ENCODE measurements around the gene PTGER4. TPM values are rescaled to one million over a fixed set of nuclear protein-coding genes. Genes with fewer than 3 reads are reported as not detected.

The PTGER4 gene
- total RNA-seq, 1 donor from 2014 or later, result 48.3 TPM

DNA sequence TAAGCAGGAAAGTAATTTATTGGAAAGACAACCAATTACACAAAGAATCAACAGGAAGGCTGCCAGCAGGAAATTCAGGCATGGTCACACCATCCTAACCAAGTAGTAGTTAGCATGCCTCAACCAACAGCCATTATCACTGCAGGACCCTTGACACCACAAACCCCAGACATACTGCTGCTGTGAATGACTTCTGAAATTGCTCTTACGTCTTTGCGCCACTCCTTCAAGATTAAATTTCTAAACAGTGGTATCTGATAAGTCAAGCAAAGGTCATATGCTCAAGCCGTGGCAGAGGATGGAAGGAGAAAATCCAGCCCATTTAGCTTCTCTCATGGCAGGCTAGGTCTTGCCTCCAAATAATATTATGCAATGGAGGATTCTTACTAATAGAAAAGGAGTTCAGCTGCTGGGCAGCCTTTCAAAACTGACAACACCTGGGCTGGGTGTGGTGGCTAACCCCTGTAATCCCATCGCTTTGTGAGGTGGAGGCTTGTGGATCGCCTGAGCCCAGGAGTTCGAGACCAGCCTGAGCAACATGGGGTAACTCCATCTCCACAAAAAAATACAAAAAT lies 5.0 kb upstream of the PTGER4 start:
- H3K4me1 ChIP-seq, result no peaks in the 10 kb centered on the region
- intact Hi-C loops (cut with DNase I), result loop anchor here (5.0 kb wide), 1 partner anchor 163 kb away; the partner anchor contains the start of gene RPL37
- H3K9me3 ChIP-seq, result no peaks in the 10 kb centered on the region
- no peak overlapping the region for H3K27ac ChIP-seq
- H3K36me3 ChIP-seq, result no peaks in the 10 kb centered on the region
- no peak overlapping the region for H3K4me3 ChIP-seq
- TF ChIP-seq, protein P1, sequence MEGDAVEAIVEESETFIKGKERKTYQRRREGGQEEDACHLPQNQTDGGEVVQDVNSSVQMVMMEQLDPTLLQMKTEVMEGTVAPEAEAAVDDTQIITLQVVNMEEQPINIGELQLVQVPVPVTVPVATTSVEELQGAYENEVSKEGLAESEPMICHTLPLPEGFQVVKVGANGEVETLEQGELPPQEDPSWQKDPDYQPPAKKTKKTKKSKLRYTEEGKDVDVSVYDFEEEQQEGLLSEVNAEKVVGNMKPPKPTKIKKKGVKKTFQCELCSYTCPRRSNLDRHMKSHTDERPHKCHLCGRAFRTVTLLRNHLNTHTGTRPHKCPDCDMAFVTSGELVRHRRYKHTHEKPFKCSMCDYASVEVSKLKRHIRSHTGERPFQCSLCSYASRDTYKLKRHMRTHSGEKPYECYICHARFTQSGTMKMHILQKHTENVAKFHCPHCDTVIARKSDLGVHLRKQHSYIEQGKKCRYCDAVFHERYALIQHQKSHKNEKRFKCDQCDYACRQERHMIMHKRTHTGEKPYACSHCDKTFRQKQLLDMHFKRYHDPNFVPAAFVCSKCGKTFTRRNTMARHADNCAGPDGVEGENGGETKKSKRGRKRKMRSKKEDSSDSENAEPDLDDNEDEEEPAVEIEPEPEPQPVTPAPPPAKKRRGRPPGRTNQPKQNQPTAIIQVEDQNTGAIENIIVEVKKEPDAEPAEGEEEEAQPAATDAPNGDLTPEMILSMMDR (IDR thresholded peaks at IDR 0.05), result no peak
- no peak for DNase-seq (ENCODE audit: low spot score in 2 of 2)
- no peaks in the 10 kb centered on the region for H3K27me3 ChIP-seq

DNA sequence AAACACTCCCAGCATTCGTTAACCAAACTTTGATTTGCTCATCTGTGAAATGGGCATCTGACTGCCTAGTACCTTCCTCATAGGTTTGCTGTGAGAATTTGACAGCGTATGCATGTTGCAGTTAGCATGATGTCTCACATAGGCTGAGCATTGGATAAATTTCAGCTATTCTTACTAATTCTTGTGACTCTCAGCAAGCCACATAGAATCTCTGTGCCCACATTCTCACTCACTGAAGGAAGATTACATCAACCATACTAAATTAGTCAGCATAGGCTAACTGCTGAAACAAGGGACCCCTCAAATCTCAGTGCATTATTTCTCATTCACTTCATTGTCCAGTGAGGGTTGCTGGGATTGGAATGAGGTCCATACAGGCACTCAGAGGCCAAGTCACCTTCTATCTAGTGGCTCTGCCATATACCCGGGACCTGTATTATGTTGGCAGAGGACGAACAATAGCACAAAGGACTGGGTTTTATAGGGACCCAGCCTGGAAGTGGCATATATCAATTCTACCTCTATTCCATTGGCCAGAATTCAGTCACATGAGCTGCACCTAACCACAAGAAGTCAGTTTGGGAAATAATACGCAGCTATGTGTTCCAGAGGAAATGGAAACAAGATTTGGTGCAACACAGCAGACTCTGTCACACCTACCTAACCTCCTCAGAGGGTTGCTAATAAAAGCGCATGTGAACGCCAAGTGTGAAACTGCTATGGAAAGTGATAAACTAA lies 4.2 kb upstream of the PTGER4 start:
- H3K27ac ChIP-seq, result no peak overlapping the region
- no peak overlapping the region for H3K4me3 ChIP-seq
- no peak for DNase-seq (ENCODE audit: low spot score in 2 of 2)
- H3K27me3 ChIP-seq, result no peaks in the 10 kb centered on the region
- H3K36me3 ChIP-seq, result no peaks in the 10 kb centered on the region
- no peaks in the 10 kb centered on the region for H3K9me3 ChIP-seq
- TF ChIP-seq, protein P1 (IDR thresholded peaks at IDR 0.05), result no peak
- no peaks in the 10 kb centered on the region for H3K4me1 ChIP-seq
- intact Hi-C loops (cut with DNase I), result loop anchor here (5.0 kb wide), 1 partner anchor 162 kb away; the partner anchor contains the start of gene RPL37

DNA sequence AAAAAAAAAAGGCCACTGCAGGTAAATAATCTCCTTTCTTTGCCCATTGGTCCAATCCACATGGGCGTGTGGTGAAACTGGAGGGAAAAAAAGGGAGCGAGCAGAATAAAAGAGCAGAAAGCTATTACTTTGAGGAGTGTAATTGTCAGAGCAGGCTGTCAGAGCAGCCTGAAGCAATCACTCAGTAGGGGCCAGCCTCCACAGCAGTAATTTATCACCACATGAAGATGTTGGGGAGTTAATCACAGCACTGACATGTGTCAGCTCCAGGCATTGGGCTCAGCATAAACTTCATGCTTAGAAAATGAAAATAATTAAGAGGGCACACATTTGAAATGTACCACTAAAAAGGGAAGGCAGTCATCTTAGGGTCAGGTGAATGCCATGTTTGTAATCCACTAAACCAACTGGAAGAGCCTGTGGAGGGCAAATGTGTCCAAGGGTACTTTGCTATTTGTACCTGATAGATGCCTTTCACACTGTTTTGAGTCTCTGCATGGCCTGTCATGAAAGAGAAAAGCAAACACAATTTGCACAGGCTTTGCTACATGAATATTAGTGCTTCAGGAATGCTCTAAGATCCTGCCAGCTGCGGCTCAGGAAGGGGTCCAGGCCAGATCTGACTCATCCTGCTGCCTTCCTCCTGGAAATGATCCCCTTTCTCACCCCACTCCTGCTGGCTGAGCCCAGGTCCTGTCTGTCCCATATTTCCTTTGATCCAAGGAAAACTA lies 2.9 kb upstream of the PTGER4 start:
- H3K4me1 ChIP-seq, result no peaks in the 10 kb centered on the region
- no peaks in the 10 kb centered on the region for H3K27me3 ChIP-seq
- intact Hi-C loops (cut with DNase I), result loop anchor here (5.0 kb wide), 1 partner anchor 161 kb away; the partner anchor contains the start of gene RPL37

DNA sequence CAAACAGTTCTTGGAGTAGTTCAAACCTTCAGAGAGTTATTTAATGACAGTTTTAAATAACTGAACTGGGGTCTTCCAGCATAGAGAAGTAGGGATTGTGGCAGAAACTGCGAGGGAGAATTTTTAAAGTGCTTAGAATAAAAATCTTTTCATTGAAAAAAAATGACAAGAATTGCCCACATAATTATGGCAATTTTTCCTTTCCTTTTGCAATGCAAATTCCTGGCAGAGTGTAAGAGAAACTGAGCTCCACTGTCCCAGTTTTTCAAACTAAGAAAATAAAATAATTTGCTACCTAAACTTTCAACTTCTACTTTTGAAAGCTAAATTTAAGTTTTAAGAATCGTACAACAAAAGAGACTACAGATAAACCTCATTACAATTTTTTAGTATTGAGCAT lies 2.3 kb upstream of the PTGER4 start:
- no peak for DNase-seq (ENCODE audit: low spot score in 2 of 2)
- Histone ChIP-seq H3K9me3 (no peaks in the 10 kb centered on the region), H3K4me3 (no peak overlapping the region), H3K36me3 (no peaks in the 10 kb centered on the region), H3K4me1 (no peaks in the 10 kb centered on the region), H3K27me3 (no peaks in the 10 kb centered on the region), H3K27ac (no peak overlapping the region)
- intact Hi-C loops (cut with DNase I), result loop anchor here (5.0 kb wide), 1 partner anchor 160 kb away; the partner anchor contains the start of gene RPL37
- TF ChIP-seq, protein P1 (IDR thresholded peaks at IDR 0.05), result no peak

More for the DNA sequence above, 2.9 kb upstream of the PTGER4 start:
- H3K36me3 ChIP-seq, result no peaks in the 10 kb centered on the region
- no peak for DNase-seq (ENCODE audit: low spot score in 2 of 2)
- TF ChIP-seq, protein P1 (IDR thresholded peaks at IDR 0.05), result no peak
- H3K27ac ChIP-seq, result no peak overlapping the region
- H3K4me3 ChIP-seq, result no peak overlapping the region
- no peaks in the 10 kb centered on the region for H3K9me3 ChIP-seq

DNA sequence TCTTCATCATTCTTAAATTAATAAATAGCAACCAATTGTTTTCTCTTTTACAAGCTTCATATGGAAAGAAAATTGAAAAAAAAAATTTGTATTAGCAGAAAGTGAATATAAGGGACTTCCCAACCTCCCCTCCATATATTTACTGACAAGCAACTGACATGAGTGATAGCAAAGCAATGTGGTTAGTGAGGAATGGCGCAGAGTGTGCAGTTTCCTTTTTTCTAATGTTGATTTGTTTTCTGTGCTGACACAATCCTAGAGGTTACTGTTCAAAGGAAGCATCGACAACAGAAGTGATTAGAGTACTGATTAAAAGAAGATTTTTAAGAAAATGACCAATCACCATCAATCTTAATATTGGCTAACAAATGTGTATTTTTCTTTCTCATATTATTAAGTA lies 1.7 kb upstream of the PTGER4 start:
- Histone ChIP-seq H3K4me1 (no peaks in the 10 kb centered on the region), H3K4me3 (no peak overlapping the region), H3K9me3 (no peaks in the 10 kb centered on the region), H3K27me3 (no peaks in the 10 kb centered on the region), H3K36me3 (no peaks in the 10 kb centered on the region), H3K27ac (no peak overlapping the region)
- DNase-seq (ENCODE audit: low spot score in 2 of 2), result no peak
- TF ChIP-seq, protein P1 (IDR thresholded peaks at IDR 0.05), result no peak
- intact Hi-C loops (cut with DNase I), result loop anchor here (5.0 kb wide), 1 partner anchor 159 kb away; the partner anchor contains the start of gene RPL37
